B cell (primary cell): ENCODE data around the gene EXT2. TPM values are rescaled to one million over a fixed set of nuclear protein-coding genes. Genes with fewer than 3 reads are reported as not detected.

Experiments used
- ATAC-seq: fragments of 200-7000 bp; cut with Tn5 transposase; one replicate; pipeline ENCODE4 v1.10.0; 2021; ENCODE audit warnings: low read depth, mild to moderate bottlenecking, moderate number of reproducible peaks, moderate library complexity
- CTCF ChIA-PET: fragments of 350-600 bp; sonication (Branson Sonifier 250); formaldehyde crosslinking; loops from one replicate; lab custom pipeline; 2021; ENCODE audit warnings: antibody characterized with exemption, inconsistent platforms; lab: Charles Lee
- POLR2A ChIA-PET: fragments of 350-600 bp; sonication (Branson Sonifier 250); formaldehyde crosslinking; loops from one replicate; lab custom pipeline; 2021; ENCODE audit warnings: antibody characterized with exemption; lab: Charles Lee
- DNase-seq: peaks from one replicate; pipeline ENCODE4 v3.0.0; 2013
- H2AFZ ChIP-seq: 2 replicates; pipeline ENCODE4 v1.6.1; 2012; ENCODE audit warnings: mild to moderate bottlenecking, low read depth, low read length; ENCODE audit not compliant: insufficient read depth, poor library complexity, severe bottlenecking
- H3K27ac ChIP-seq, 2 donors: 1 replicate in 1 of 2; 2 replicates in 1 of 2; pipeline ENCODE4 v1.5.1; 2012 to 2013; ENCODE audit warnings: low read length in 2 of 2, mild to moderate bottlenecking in 2 of 2, moderate library complexity in 1 of 2
- H3K27me3 ChIP-seq, 4 experiments: fragments of 200-600 bp in 1 of 4; sonication (generic) in 1 of 4; replicated peaks in 1 of 4; 1 replicate in 2 of 4; 2 replicates in 2 of 4; pipeline versions ENCODE4 v1.6.1 to v1.7.0; 2013 to 2016; ENCODE audit warnings: low read length in 3 of 4, mild to moderate bottlenecking in 2 of 4, mixed read lengths in 1 of 4, moderate library complexity in 1 of 4; ENCODE audit not compliant: insufficient read depth in 4 of 4, control insufficient read depth in 3 of 4; ENCODE audit errors: control extremely low read depth in 1 of 4
- H3K36me3 ChIP-seq, 2 experiments: replicated peaks in 1 of 2; 1 replicate in 1 of 2; 2 replicates in 1 of 2; pipeline versions ENCODE4 v1.6.1 to v1.7.1; 2013; ENCODE audit warnings: low read length in 1 of 2; ENCODE audit not compliant: insufficient read depth in 2 of 2, control insufficient read depth in 1 of 2; ENCODE audit errors: control extremely low read depth in 1 of 2, extremely low read depth in 1 of 2
- H3K4me1 ChIP-seq, 2 donors: fragments of 200-600 bp in 1 of 2; sonication (generic) in 1 of 2; 1 replicate in 1 of 2; 2 replicates in 1 of 2; pipeline versions ENCODE4 v1.5.1 to v1.6.1; 2013 to 2017; ENCODE audit warnings: low read length in 2 of 2; ENCODE audit not compliant: control insufficient read depth in 2 of 2, insufficient read depth in 2 of 2
- H3K4me2 ChIP-seq: replicated peaks from 2 replicates; pipeline ENCODE3; 2012; ENCODE audit warnings: mild to moderate bottlenecking, low read depth, low read length; ENCODE audit not compliant: poor library complexity, severe bottlenecking
- H3K4me3 ChIP-seq, 5 experiments: fragments of 200-600 bp in 1 of 5; sonication (generic) in 1 of 5; 1 replicate in 3 of 5; 2 replicates in 2 of 5; pipeline versions ENCODE4 v1.5.1 to v1.7.0; 2011 to 2016; ENCODE audit warnings: low read length in 4 of 5, mild to moderate bottlenecking in 4 of 5, low read depth in 2 of 5, control low read depth in 1 of 5, moderate library complexity in 1 of 5; ENCODE audit not compliant: insufficient read depth in 1 of 5; ENCODE audit errors: control extremely low read depth in 1 of 5, extremely low read depth in 1 of 5
- H3K79me2 ChIP-seq: fragments of 200-600 bp; sonication (generic); one replicate; pipeline ENCODE4 v1.6.0; 2016; ENCODE audit warnings: low read length; ENCODE audit not compliant: control insufficient read depth, insufficient read depth
- H3K9ac ChIP-seq: fragments of 200-600 bp; sonication (generic); 2 replicates; pipeline ENCODE4 v1.6.1; 2017; ENCODE audit warnings: mild to moderate bottlenecking, low read length, moderate library complexity
- H3K9me3 ChIP-seq, 3 donors: one replicate each; pipeline versions ENCODE4 v1.6.1 to v1.7.1; 2013; ENCODE audit warnings: low read length in 2 of 3; ENCODE audit not compliant: control insufficient read depth in 2 of 3, insufficient read depth in 1 of 3; ENCODE audit errors: control extremely low read depth in 1 of 3
- H4K20me1 ChIP-seq: 2 replicates; pipeline ENCODE4 v1.6.0; 2012; ENCODE audit warnings: mild to moderate bottlenecking, low read length; ENCODE audit not compliant: insufficient read depth, control insufficient read depth, poor library complexity, severe bottlenecking
- H3K27ac Mint-ChIP-seq: one replicate; pipeline ENCODE4 v1.8.0; 2021; ENCODE audit warnings: mixed read lengths
- H3K27me3 Mint-ChIP-seq: one replicate; pipeline ENCODE4 v1.8.0; 2021; ENCODE audit warnings: mixed read lengths
- H3K4me1 Mint-ChIP-seq: one replicate; pipeline ENCODE4 v1.8.0; 2021; ENCODE audit warnings: mixed read lengths
- H3K4me3 Mint-ChIP-seq: one replicate; pipeline ENCODE4 v1.8.0; 2021; ENCODE audit warnings: mixed read lengths
- H3K9me3 Mint-ChIP-seq: one replicate; pipeline ENCODE4 v1.8.0; 2022; ENCODE audit warnings: mixed read lengths; ENCODE audit not compliant: insufficient read depth
- CTCF ChIP-seq: fragments of 200-600 bp; IDR thresholded peaks from one replicate; pipeline ENCODE4 v1.8.0; 2022; ENCODE audit warnings: antibody characterized with exemption, mild to moderate bottlenecking
- EZH2 ChIP-seq: IDR thresholded peaks from 2 replicates; pipeline ENCODE4 v1.6.1; 2012; ENCODE audit warnings: borderline replicate concordance, low read depth, mild to moderate bottlenecking, moderate library complexity, low read length; ENCODE audit not compliant: insufficient read depth, poor library complexity, severe bottlenecking
- WGBS: methylation state at CpG from one replicate; pipeline ENCODE4 v1.1.5; 2013; ENCODE audit warnings: missing lambda C conversion rate; ENCODE audit not compliant: insufficient coverage; 5-methylcytosine and 5-hydroxymethylcytosine counted together
- intact Hi-C: fragments of 100-400 bp; cut with micrococcal nuclease; formaldehyde crosslinking; loops from one replicate; pipeline ENCODE4 v1.10.0; 2022
- polyA plus RNA-seq: library from polyadenylated mRNA; depleted of rRNA; stranded (reverse); fragments of >200 nt; gene quantifications from 2 replicates; pipeline ENCODE4 v1.2.3, GENCODE V29; 2012
- total RNA-seq, 2 donors: library from RNA; stranded (reverse); fragments of 120-200 nt in 1 of 2; gene quantifications; 1 replicate in 1 of 2; 2 replicates in 1 of 2; pipeline versions ENCODE4 v1.2.3 to v1.2.4, GENCODE V29; 2013 to 2022

Gene EXT2
- total and polyA plus RNA-seq, 2 donors (not counting 1 experiment from before 2014, with no cell fraction given) = 11.0 to 27.8 TPM

- Histone ChIP-seq H3K4me2 (no peak overlapping the region), H3K79me2 (no peaks in the 10 kb centered on the region), H3K4me3 (no peak overlapping the region), H3K36me3 (no peaks in the 10 kb centered on the region), H2AFZ (no peak overlapping the region), H3K4me1 (peaks cover 6 to 18% of the 10 kb centered on the region in 2 donors), H4K20me1 (no peaks in the 10 kb centered on the region), H3K9me3 (no peaks in the 10 kb centered on the region), H3K27ac (no peak overlapping the region), H3K9ac (no peak overlapping the region), H3K27me3 (no peaks in the 10 kb centered on the region)
- TF ChIP-seq CTCF (no peak), EZH2 (no peak)
- WGBS = no CpG with 5 or more reads among the region's 2 CpGs
- no peak overlapping the region for H3K4me3 Mint-ChIP-seq
- intact Hi-C loops = loop anchor here (10.0 kb wide), 1 partner anchor 753 kb away; the partner anchor contains the start of gene API5
- no peaks in the 10 kb centered on the region for H3K27me3 Mint-ChIP-seq
- CTCF ChIA-PET = interaction anchor here (1.5 to 4.0 kb wide), 4 partner anchors 9 to 549 kb away, joined by 4 to 31 read pairs (median 5); partner anchors contain the start of gene EXT2
- DNase-seq = no peak
- H3K9me3 Mint-ChIP-seq = no peaks in the 10 kb centered on the region
- H3K27ac Mint-ChIP-seq = no peak overlapping the region
- H3K4me1 Mint-ChIP-seq = peaks cover 22% of the 10 kb centered on the region
- POLR2A ChIA-PET = no interaction called here
- no peak for ATAC-seq
Measured at GRCh38 chr11:44068180-44068579, 27.3 kb upstream of the EXT2 start.

DNA sequence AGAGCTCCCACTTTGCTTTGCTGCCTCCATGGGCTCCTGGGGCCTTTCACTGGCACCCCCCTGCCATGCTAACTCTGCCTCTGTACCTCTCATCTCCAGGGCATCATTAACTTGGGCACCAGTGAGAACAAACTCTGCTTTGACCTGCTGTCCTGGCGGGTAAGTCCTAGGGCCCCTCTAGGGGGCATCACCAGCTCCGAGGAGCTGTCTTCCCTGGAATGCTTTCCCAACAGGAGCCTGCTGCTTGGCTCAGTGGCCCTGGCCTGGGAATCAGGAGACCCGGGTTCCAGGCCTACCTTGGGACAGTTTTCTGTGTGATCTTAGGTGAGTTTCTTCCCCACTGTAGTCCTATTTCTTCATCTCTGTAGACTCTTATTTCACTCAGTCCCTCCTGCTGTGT, 24.3 kb upstream of the EXT2 start:
- WGBS = 94% methylated on average over 2 of the region's 3 CpGs
- no peaks in the 10 kb centered on the region for H3K9me3 Mint-ChIP-seq
- intact Hi-C loops = no loop called here

More for the DNA sequence above, 24.3 kb upstream of the EXT2 start:
- ChIA-PET CTCF (interaction anchor here (1.7 to 4.8 kb wide), 2 partner anchors 16 to 22 kb away, joined by 5 to 34 read pairs; partner anchors contain the start of gene EXT2), POLR2A (no interaction called here)
- no peak overlapping the region for H3K27ac ChIP-seq
- Mint-ChIP-seq H3K27ac (no peak overlapping the region), H3K4me3 (no peak overlapping the region), H3K27me3 (no peaks in the 10 kb centered on the region), H3K4me1 (peaks cover 11% of the 10 kb centered on the region)
- no peaks in the 10 kb centered on the region for H3K27me3 ChIP-seq
- DNase-seq = no peak
- peaks cover 0 to 9% of the 10 kb centered on the region in 2 experiments for H3K36me3 ChIP-seq
- no peak for TF ChIP-seq CTCF
- no peak for TF ChIP-seq EZH2
- no peak overlapping the region for H2AFZ ChIP-seq
- H3K9ac ChIP-seq = no peak overlapping the region
- H3K4me1 ChIP-seq = peaks cover 0 to 9% of the 10 kb centered on the region in 2 donors
- no peak overlapping the region for H3K4me3 ChIP-seq
- no peaks in the 10 kb centered on the region for H4K20me1 ChIP-seq
- ATAC-seq = no peak
- H3K79me2 ChIP-seq = no peaks in the 10 kb centered on the region
- no peaks in the 10 kb centered on the region for H3K9me3 ChIP-seq
- no peak overlapping the region for H3K4me2 ChIP-seq
